NCI-H2107 treated with DMSO at 0.1 percent for 48 hours (cell line): ENCODE measurements around the gene ANKRD37.

ENCODE experiments used
- DNase-seq: peaks from one replicate; lab custom pipeline; 2025; ENCODE audit not compliant: unreplicated experiment; lab: John Stamatoyannopoulos, UW

Gene ANKRD37

DNA sequence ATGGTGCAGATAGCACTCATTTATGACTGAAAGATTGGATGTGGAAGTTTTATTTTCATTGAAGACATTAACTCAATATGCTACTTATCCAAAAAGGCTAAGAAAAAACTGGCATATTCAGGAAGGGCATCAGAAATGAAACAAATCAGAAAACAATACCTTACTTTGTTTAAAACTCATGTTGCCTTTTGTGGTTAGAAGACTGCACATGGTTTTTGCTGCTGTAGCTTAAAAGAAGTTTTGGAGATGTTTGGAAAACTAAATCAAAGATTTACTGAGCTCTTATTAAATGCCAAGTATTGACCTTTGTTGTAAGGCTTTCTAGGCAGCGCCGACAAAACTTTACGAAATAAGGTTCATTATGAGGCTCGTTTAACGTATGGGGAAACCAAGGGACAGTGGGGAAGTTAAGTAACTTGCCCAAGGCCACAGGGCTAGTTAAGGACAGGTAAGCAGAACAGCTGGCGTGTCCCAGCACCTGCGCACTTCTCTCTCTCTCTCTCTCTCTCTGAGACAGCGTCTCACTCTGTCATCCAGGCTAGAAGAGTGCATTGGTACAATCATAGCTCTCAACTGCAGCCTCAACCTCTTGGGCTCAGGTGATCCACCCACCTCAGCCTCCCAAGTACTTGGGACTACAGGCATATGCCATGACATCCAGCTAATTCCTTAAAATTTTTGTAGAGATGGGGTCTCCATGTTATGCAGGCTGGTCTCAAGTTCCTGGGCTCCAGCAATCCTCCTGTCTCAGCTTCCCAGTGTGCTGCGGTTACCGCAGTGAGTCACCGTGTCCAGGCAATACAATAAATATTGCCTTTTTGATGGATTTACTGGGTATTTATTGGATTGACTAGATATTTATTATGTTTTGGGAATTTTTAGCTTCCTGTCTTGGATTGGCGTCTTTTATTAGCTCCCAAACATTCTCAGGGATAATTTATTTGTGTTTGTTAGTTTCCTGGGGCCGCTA lies 17.0 kb upstream of the ANKRD37 start:
- DNase-seq: no peak

- no peak for DNase-seq
Observed at GRCh38 chr4:185380320-185380719, 16.3 kb upstream of the ANKRD37 start.

GRCh38 chr4:185381288-185382196 lies 15.1 kb upstream of the ANKRD37 start:
- no peak for DNase-seq

GRCh38 chr4:185382754-185383153 lies 13.9 kb upstream of the ANKRD37 start:
- no peak for DNase-seq

- no peak for DNase-seq
Observed at GRCh38 chr4:185383451-185383850, 13.2 kb upstream of the ANKRD37 start.

- no peak for DNase-seq
Observed at GRCh38 chr4:185384061-185384460, 12.6 kb upstream of the ANKRD37 start.

GRCh38 chr4:185384930-185385331 lies 11.7 kb upstream of the ANKRD37 start:
- DNase-seq: no peak

- DNase-seq: no peak
Observed at GRCh38 chr4:185387957-185388356, 8.7 kb upstream of the ANKRD37 start.

- DNase-seq: no peak
Observed at GRCh38 chr4:185390941-185391340, 5.7 kb upstream of the ANKRD37 start.

- no peak for DNase-seq
Observed at GRCh38 chr4:185392156-185392555, 4.5 kb upstream of the ANKRD37 start.

DNA sequence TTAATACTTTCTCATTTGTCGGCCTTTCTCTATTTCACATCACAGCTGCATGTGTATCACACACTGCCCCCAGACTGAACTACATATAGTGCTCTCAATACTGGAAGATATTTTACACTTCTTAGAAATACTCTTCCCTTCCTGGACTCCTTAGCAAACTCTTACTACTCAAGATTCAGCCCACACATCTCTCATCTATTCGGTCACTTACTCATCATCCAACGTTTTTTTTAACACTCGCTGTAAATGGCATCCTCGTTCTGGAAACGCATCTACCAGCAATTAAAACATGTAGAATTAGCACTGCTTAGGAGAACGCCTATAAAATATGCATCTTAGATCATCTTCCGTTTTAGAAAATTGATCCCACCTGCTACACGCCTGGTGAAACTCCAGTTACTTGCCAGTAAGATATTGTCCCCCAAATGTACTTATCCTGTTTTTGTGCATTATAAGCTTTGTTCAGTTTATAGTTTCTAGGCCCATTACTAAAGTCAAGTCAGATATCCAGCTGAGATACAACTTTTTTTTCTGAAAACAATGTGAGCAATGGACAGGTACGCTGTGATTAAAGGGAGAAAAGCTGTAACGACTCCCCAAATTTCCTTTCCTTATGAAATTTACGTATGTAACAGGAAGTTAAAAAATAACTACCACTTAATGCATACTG lies 1.9 kb upstream of the ANKRD37 start:
- DNase-seq: peak; percentile 11

GRCh38 chr4:185395238-185395955 lies 1.2 kb upstream of the ANKRD37 start, which contains the start of gene LRP2BP:
Gene LRP2BP, minus strand, starts transcription at chr4:185395924. Its CDS starts 17,738 bp downstream, at chr4:185378186.
- DNase-seq: peak; percentile 52

DNA sequence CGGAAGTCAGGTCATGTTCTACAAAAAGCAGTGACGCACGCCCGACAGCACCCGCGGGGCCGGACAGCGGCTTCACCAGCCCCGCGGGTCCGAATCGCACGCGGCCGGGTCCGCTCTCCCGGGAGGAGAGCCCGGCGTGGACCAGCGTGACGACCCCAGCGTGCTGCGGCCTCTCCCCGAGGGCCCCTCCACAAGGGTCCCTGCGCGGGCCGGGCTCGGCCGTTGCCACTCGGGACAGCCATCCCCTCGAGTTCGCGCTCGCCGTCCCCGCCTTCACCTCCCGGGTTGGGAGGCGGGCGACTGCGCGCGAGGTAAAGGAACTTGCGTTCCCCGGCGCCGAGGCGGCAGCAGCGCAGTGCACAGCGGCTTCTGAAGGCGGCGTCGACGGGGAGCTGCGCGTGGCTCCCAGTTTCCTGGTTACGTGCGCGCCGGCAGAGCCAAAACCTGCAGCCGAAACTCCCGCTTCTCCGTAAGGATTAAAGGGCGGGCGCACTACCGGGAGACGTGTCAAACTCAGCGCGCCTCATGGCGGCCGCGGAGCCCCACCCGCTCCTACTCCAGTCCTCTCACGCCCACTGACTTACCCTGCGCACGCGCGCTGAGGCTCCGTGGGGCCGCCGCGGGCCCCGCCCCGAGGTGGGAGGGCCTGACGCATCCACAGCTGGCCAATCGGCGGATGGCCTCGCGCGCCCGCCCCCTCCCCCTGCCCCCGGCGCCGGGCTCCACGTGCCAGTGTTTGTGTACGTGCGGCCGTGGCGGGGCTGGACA lies 501 bp upstream of the ANKRD37 start:
- DNase-seq: peak; percentile 79

DNA sequence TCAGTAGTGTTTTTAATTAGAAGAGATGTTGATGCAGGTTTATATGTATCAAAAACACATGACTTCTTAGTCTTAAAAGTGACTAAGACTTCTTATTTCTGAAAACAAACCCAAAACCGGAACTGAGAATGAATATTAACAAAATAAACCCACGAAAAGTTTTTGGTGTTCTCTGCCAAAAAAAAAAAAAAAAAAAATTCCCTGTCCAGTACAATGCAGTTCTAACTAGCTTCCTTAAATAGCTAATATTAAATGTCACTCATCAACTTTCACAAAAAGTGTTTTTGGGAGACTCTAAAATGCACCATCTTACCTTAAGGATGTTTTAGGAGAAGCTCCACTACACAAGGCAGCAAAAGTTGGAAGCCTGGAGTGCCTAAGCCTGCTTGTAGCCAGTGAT lies 2.0 kb downstream of the ANKRD37 start:
- DNase-seq: no peak

DNA sequence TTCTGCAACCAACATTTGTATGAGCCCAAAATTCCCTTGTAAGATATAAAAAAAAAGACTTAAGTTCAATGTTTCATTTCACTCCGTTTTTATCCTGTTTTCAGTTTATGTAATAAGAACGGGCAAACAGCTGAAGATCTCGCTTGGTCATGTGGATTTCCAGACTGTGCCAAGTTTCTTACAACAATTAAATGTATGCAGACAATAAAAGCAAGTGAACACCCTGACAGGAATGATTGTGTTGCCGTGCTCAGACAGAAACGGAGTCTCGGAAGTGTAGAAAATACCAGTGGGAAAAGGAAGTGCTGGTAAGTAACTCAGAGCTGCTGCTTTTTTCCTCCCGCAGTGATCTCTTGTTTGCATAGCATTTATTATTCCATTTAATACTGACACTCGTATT lies 2.8 kb downstream of the ANKRD37 start:
- no peak for DNase-seq

DNA sequence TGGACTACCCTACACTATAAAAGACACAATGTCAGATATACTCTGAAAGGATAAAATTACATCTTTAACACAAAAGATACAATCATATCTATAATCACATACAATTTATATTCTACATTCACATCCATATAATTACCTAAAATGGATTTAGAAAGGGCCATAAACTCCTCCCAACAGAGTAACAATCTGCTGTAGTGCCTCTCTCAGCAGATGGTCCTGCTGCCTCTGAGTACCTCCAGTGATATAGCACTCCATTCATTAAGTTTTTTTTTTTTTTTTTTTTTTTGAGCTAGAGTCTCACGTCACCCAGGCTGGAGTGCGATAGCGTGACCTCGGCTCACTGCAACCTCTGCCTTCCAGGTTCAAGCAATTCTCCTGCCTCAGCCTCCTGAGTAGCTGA lies 7.4 kb downstream of the ANKRD37 start:
- DNase-seq: peak; percentile 4

DNA sequence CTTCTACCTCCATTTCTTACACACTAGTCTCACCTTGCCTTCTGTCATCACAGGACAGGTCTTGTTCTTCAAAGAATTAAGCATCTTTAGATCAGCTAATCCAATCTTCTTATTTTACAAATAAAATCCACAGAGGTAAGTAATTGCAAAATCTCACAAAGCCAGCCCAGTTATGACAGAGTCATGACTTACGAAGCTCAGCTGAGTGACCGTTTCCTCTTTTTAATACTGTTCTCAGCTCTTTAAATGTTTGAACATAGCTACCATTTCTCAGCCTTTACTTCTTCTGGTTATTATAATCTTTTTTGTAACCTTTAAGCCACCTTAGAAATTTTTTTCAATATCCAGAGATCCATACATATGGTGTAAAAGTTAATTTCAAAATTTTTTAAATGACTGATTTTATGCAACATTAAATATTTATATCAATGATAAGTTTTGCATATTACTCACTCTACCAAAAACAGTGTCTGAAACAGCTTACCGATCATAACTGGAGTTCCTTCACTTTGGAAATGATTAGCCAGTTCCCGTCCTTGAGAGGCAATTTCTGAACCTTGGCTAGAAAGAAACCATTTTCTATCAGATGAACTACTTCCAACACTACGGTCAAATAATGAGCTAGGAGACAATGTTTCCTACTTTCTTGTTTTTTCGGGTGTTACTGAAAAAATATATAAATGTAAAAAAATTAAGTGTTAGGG lies 8.8 kb downstream of the ANKRD37 start:
- DNase-seq: no peak

GRCh38 chr4:185408432-185408831 lies 11.8 kb downstream of the ANKRD37 start:
- no peak for DNase-seq

DNA sequence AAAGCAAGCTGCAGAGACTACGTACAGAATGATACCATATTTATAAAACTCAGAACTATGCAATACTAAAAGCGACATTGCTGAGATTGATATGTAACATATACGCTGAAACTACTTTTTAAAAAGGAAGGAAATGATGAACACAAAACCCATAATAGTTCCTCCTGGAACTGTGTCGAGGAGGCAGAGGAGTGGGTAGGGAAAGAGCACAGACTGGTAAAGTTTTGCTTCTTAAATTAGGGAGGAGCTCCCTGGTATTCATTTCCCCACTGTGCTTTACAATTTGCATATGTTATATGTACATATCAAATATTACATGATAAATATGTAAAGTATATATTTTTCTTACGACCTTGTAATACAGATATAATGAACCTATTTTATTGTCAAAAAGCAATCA lies 15.2 kb downstream of the ANKRD37 start:
- no peak for DNase-seq
